Endothelial cell (in vitro differentiated cells): ENCODE data around the gene PRPF40A. TPM values are rescaled to one million over a fixed set of nuclear protein-coding genes. Genes with fewer than 3 reads are reported as not detected.

Experiments used
- DNase-seq: peaks from one replicate; pipeline ENCODE4 v3.0.0; 2021; ENCODE audit warnings: low spot score
- H3K27ac Mint-ChIP-seq: one replicate; pipeline ENCODE4 v1.8.0; 2021; ENCODE audit warnings: mixed read lengths, inconsistent platforms; ENCODE audit not compliant: unreplicated experiment
- H3K27me3 Mint-ChIP-seq: one replicate; pipeline ENCODE4 v1.8.0; 2021; ENCODE audit warnings: mild to moderate bottlenecking, moderate library complexity, mixed read lengths, inconsistent platforms; ENCODE audit not compliant: unreplicated experiment
- H3K36me3 Mint-ChIP-seq: one replicate; pipeline ENCODE4 v1.8.0; 2021; ENCODE audit warnings: mild to moderate bottlenecking, low read depth, mixed read lengths, inconsistent platforms; ENCODE audit not compliant: unreplicated experiment
- H3K4me1 Mint-ChIP-seq: one replicate; pipeline ENCODE4 v1.8.0; 2021; ENCODE audit warnings: mild to moderate bottlenecking, mixed read lengths, inconsistent platforms; ENCODE audit not compliant: unreplicated experiment
- H3K4me3 Mint-ChIP-seq: one replicate; pipeline ENCODE4 v1.8.0; 2021; ENCODE audit warnings: mild to moderate bottlenecking, mixed read lengths, inconsistent platforms; ENCODE audit not compliant: unreplicated experiment
- H3K9me3 Mint-ChIP-seq: one replicate; pipeline ENCODE4 v1.8.0; 2021; ENCODE audit warnings: mixed read lengths, inconsistent platforms; ENCODE audit not compliant: unreplicated experiment
- CTCF ChIP-seq: fragments of 200-600 bp; sonication (generic); IDR thresholded peaks from one replicate; pipeline ENCODE4 v1.5.0; 2021; ENCODE audit warnings: antibody characterized with exemption; ENCODE audit not compliant: unreplicated experiment
- total RNA-seq: library from RNA; stranded (reverse); fragmentation: NEBNext Ultra II Directional; extraction: Animal tissue kit (Norgen Biotek cat#: 25700); gene quantifications from one replicate; pipeline ENCODE4 v1.2.1, GENCODE V29; 2021; ENCODE audit not compliant: unreplicated experiment

Gene PRPF40A
- total RNA-seq, 1 donor from 2014 or later: 128 TPM

- Mint-ChIP-seq H3K4me3 (no peak overlapping the region), H3K36me3 (peaks cover 27% of the 10 kb centered on the region), H3K9me3 (no peaks in the 10 kb centered on the region), H3K4me1 (peaks cover 11% of the 10 kb centered on the region), H3K27ac (no peak overlapping the region), H3K27me3 (no peaks in the 10 kb centered on the region)
- TF ChIP-seq CTCF: no peak
- DNase-seq: no peak
Measured at GRCh38 chr2:152624805-152625204, 92.5 kb downstream of the PRPF40A start.

GRCh38 chr2:152623775-152624174 is 93.5 kb downstream of the PRPF40A start:
- no peak for TF ChIP-seq CTCF
- DNase-seq: no peak

GRCh38 chr2:152623076-152623740 is 94.1 kb downstream of the PRPF40A start:
- no peak for TF ChIP-seq CTCF
- no peak for DNase-seq
- Mint-ChIP-seq H3K4me1 (peaks cover 11% of the 10 kb centered on the region), H3K4me3 (no peak overlapping the region), H3K9me3 (no peaks in the 10 kb centered on the region), H3K27me3 (peaks cover 1% of the 10 kb centered on the region), H3K36me3 (peaks cover 30% of the 10 kb centered on the region), H3K27ac (no peak overlapping the region)

More at GRCh38 chr2:152623775-152624174, 93.5 kb downstream of the PRPF40A start:
- Mint-ChIP-seq H3K9me3 (no peaks in the 10 kb centered on the region), H3K27me3 (peaks cover 1% of the 10 kb centered on the region), H3K4me1 (peaks cover 11% of the 10 kb centered on the region), H3K4me3 (no peak overlapping the region), H3K27ac (no peak overlapping the region), H3K36me3 (peaks cover 30% of the 10 kb centered on the region)

- DNase-seq: no peak
- H3K4me3 Mint-ChIP-seq: no peak overlapping the region
- TF ChIP-seq CTCF: no peak
- peaks cover 1% of the 10 kb centered on the region for H3K27me3 Mint-ChIP-seq
- H3K36me3 Mint-ChIP-seq: peaks cover 27% of the 10 kb centered on the region
- no peaks in the 10 kb centered on the region for H3K9me3 Mint-ChIP-seq
- H3K4me1 Mint-ChIP-seq: peaks cover 11% of the 10 kb centered on the region
- no peak overlapping the region for H3K27ac Mint-ChIP-seq
Measured at GRCh38 chr2:152622219-152622618, 95.0 kb downstream of the PRPF40A start.

GRCh38 chr2:152620985-152621384 is 96.3 kb downstream of the PRPF40A start:
- H3K27me3 Mint-ChIP-seq: peaks cover 1% of the 10 kb centered on the region
- no peaks in the 10 kb centered on the region for H3K9me3 Mint-ChIP-seq
- peaks cover 11% of the 10 kb centered on the region for H3K4me1 Mint-ChIP-seq
- no peak overlapping the region for H3K4me3 Mint-ChIP-seq
- no peak for TF ChIP-seq CTCF
- DNase-seq: no peak
- H3K27ac Mint-ChIP-seq: no peak overlapping the region
- peaks cover 31% of the 10 kb centered on the region for H3K36me3 Mint-ChIP-seq
